Neural cell (in vitro differentiated cells): ENCODE data around the gene RTTN. TPM values are rescaled to one million over a fixed set of nuclear protein-coding genes. Genes with fewer than 3 reads are reported as not detected.

Experiments
- H2AFZ ChIP-seq: fragments of 200-600, 300-800 bp; sonication (generic), shearing (Covaris generic); 2 replicates; pipeline ENCODE4 v1.6.0; 2014; ENCODE audit warnings: low read depth, mild to moderate bottlenecking, antibody characterized with exemption, low read length, moderate library complexity
- H3F3A ChIP-seq: fragments of 200-600 bp; shearing (Covaris generic); 2 replicates; pipeline ENCODE4 v1.6.1; 2016; ENCODE audit warnings: mild to moderate bottlenecking, moderate library complexity, mixed read lengths, antibody characterized with exemption, low read length; ENCODE audit not compliant: insufficient read depth, poor library complexity, severe bottlenecking
- H3K27ac ChIP-seq: fragments of 200-600, 300-800 bp; sonication (generic), shearing (Covaris generic); 2 replicates; pipeline ENCODE4 v1.5.1; 2014; ENCODE audit warnings: mild to moderate bottlenecking, low read length, moderate library complexity
- H3K27me3 ChIP-seq: fragments of 300-800, 200-600 bp; sonication (generic), shearing (Covaris generic); 2 replicates; pipeline ENCODE4 v1.6.0; 2014; ENCODE audit warnings: mild to moderate bottlenecking, low read depth, low read length, moderate library complexity; ENCODE audit not compliant: insufficient read depth
- H3K36me3 ChIP-seq: fragments of 300-800, 200-600 bp; sonication (generic), shearing (Covaris generic); 2 replicates; pipeline ENCODE4 v1.5.1; 2014; ENCODE audit warnings: mild to moderate bottlenecking, antibody characterized with exemption, low read length, moderate library complexity; ENCODE audit not compliant: insufficient read depth
- H3K4me2 ChIP-seq: fragments of 300-800, 200-600 bp; sonication (generic), shearing (Covaris generic); 2 replicates; pipeline ENCODE4 v1.6.0; 2014; ENCODE audit warnings: mild to moderate bottlenecking, low read length
- H3K4me3 ChIP-seq: fragments of 300-800, 200-600 bp; sonication (generic), shearing (Covaris generic); 2 replicates; pipeline ENCODE4 v1.5.1; 2014; ENCODE audit warnings: mild to moderate bottlenecking, low read length, moderate library complexity
- H3K79me2 ChIP-seq: fragments of 200-600 bp; shearing (Covaris generic); replicated peaks from 2 replicates; pipeline ENCODE4 v1.6.0; 2014; ENCODE audit warnings: mild to moderate bottlenecking, low read length, moderate library complexity; ENCODE audit not compliant: insufficient read depth
- H3K9ac ChIP-seq: fragments of 300-800, 200-600 bp; sonication (generic), shearing (Covaris generic); 2 replicates; pipeline ENCODE4 v1.6.1; 2016; ENCODE audit warnings: mild to moderate bottlenecking, low read length, mixed read lengths
- H3K9me2 ChIP-seq: fragments of 200-600 bp; shearing (Covaris generic); 2 replicates; pipeline ENCODE4 v1.6.1; 2016; ENCODE audit warnings: mild to moderate bottlenecking, low read length, mixed read lengths; ENCODE audit not compliant: insufficient read depth
- H3K9me3 ChIP-seq: fragments of 200-600, 300-800 bp; sonication (generic), shearing (Covaris generic); 2 replicates; pipeline ENCODE4 v1.6.1; 2016; ENCODE audit warnings: mild to moderate bottlenecking, mixed run types, low read length, moderate library complexity, mixed read lengths
- H4K20me1 ChIP-seq: fragments of 200-600 bp; shearing (Covaris generic); 2 replicates; pipeline ENCODE4 v1.6.1; 2016; ENCODE audit warnings: mild to moderate bottlenecking, mixed run types; ENCODE audit not compliant: insufficient read depth
- CTCF ChIP-seq: fragments of 450-650 bp; IDR thresholded peaks from 2 replicates; pipeline ENCODE4 v1.5.1; 2014; ENCODE audit warnings: antibody characterized with exemption, mild to moderate bottlenecking, moderate library complexity; ENCODE audit not compliant: poor library complexity, severe bottlenecking
- EP300 ChIP-seq: fragments of 450-650 bp; conservative IDR thresholded peaks from 2 replicates; pipeline ENCODE4 v1.6.1; 2014; ENCODE audit warnings: antibody characterized with exemption, mild to moderate bottlenecking, moderate library complexity; ENCODE audit not compliant: poor library complexity, severe bottlenecking
- EZH2 ChIP-seq: fragments of 200-600, 300-800 bp; shearing (Covaris generic), sonication (generic); IDR thresholded peaks from 2 replicates; pipeline ENCODE4 v1.6.1; 2014; ENCODE audit warnings: antibody characterized with exemption, low read length, borderline replicate concordance, mild to moderate bottlenecking; ENCODE audit not compliant: insufficient read depth, poor library complexity, severe bottlenecking
- MXI1 ChIP-seq: fragments of 450-650 bp; conservative IDR thresholded peaks from 2 replicates; pipeline ENCODE4 v1.6.1; 2014; ENCODE audit warnings: antibody characterized with exemption, mild to moderate bottlenecking; ENCODE audit not compliant: poor library complexity, severe bottlenecking
- POLR2AphosphoS5 ChIP-seq: IDR thresholded peaks from 2 replicates; pipeline ENCODE4 v1.6.1; 2012
- RAD21 ChIP-seq: fragments of 450-650 bp; conservative IDR thresholded peaks from 2 replicates; pipeline ENCODE4 v1.6.1; 2014; ENCODE audit warnings: antibody characterized with exemption, mild to moderate bottlenecking, moderate library complexity
- REST ChIP-seq: IDR thresholded peaks from 2 replicates; pipeline ENCODE4 v1.6.1; 2012; ENCODE audit warnings: borderline replicate concordance
- SMC3 ChIP-seq: fragments of 450-650 bp; conservative IDR thresholded peaks from 2 replicates; pipeline ENCODE4 v1.6.1; 2014; ENCODE audit warnings: antibody characterized with exemption, mild to moderate bottlenecking, moderate library complexity; ENCODE audit not compliant: poor library complexity
- TAF1 ChIP-seq: IDR thresholded peaks from 2 replicates; pipeline ENCODE4 v1.6.1; 2012; ENCODE audit warnings: low read depth
- polyA plus RNA-seq: library from polyadenylated mRNA; depleted of rRNA; stranded (reverse); fragments of >200 nt; gene quantifications from 2 replicates; pipeline ENCODE4 v1.2.3, GENCODE V29; 2014

RTTN gene
- polyA plus RNA-seq, 1 donor from 2014 or later, result 24.2 TPM

- TF ChIP-seq CTCF (no peak), EZH2 (no peak), RAD21 (no peak), SMC3 (no peak), MXI1 (no peak), EP300 (no peak), REST (no peak), TAF1 (no peak), POLR2AphosphoS5 (no peak)
- Histone ChIP-seq H3K79me2 (no peaks in the 10 kb centered on the region), H3F3A (no peaks in the 10 kb centered on the region), H3K27me3 (no peaks in the 10 kb centered on the region), H3K4me2 (no peak overlapping the region), H3K9me3 (no peaks in the 10 kb centered on the region), H3K27ac (no peak overlapping the region), H4K20me1 (no peaks in the 10 kb centered on the region), H3K9me2 (no peaks in the 10 kb centered on the region), H3K36me3 (no peaks in the 10 kb centered on the region), H2AFZ (no peak overlapping the region), H3K4me3 (no peak overlapping the region), H3K9ac (no peak overlapping the region)
These were observed 247.7 kb downstream of the RTTN start for GRCh38 chr18:69957747-69958146.

GRCh38 chr18:69956665-69957620 lies 248.5 kb downstream of the RTTN start:
- no peaks in the 10 kb centered on the region for H3K36me3 ChIP-seq
- no peak for TF ChIP-seq EZH2
- H3K4me3 ChIP-seq, result no peak overlapping the region
- H2AFZ ChIP-seq, result no peak overlapping the region
- H3K4me2 ChIP-seq, result no peak overlapping the region
- no peaks in the 10 kb centered on the region for H4K20me1 ChIP-seq
- no peak overlapping the region for H3K27ac ChIP-seq
- H3K9me3 ChIP-seq, result no peaks in the 10 kb centered on the region
- H3K27me3 ChIP-seq, result no peaks in the 10 kb centered on the region
- H3K9me2 ChIP-seq, result no peaks in the 10 kb centered on the region
- H3K79me2 ChIP-seq, result no peaks in the 10 kb centered on the region
- no peak overlapping the region for H3K9ac ChIP-seq
- no peaks in the 10 kb centered on the region for H3F3A ChIP-seq
